ENCODE data around the gene NGRN. TPM values are rescaled to one million over a fixed set of nuclear protein-coding genes. Genes with fewer than 3 reads are reported as not detected.

The NGRN gene
- total RNA-seq, 1 donor from 2014 or later = 156 TPM

DNA sequence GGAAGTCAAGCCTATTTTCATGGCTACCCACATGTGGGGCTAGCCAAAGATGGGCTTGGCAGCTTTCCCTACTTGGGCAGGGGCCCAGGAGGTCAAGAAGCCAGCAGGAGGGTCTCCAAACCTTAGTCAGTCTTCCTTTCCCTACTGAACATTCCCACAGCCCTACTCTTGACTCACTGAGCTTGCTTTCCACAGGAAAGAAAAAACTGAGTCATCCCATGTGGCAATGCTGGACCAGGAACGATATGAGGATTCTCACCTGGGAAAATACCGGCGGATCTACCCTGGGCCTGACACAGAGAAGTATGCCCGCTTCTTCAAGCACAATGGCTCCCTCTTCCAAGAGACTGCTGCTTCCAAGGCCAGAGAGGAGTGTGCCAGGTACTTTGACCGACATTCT lies 3.7 kb upstream of the NGRN start:
- Mint-ChIP-seq H3K4me3 (ENCODE audit: unreplicated experiment) (no peak overlapping the region), H3K9me3 (ENCODE audit: unreplicated experiment) (peaks cover 5% of the 10 kb centered on the region), H3K27ac (ENCODE audit: unreplicated experiment) (no peak overlapping the region), H3K27me3 (ENCODE audit: unreplicated experiment) (peaks cover 4% of the 10 kb centered on the region), H3K36me3 (ENCODE audit: unreplicated experiment) (no peaks in the 10 kb centered on the region), H3K4me1 (ENCODE audit: low read depth, unreplicated experiment) (no peaks in the 10 kb centered on the region)
- TF ChIP-seq, protein P1, sequence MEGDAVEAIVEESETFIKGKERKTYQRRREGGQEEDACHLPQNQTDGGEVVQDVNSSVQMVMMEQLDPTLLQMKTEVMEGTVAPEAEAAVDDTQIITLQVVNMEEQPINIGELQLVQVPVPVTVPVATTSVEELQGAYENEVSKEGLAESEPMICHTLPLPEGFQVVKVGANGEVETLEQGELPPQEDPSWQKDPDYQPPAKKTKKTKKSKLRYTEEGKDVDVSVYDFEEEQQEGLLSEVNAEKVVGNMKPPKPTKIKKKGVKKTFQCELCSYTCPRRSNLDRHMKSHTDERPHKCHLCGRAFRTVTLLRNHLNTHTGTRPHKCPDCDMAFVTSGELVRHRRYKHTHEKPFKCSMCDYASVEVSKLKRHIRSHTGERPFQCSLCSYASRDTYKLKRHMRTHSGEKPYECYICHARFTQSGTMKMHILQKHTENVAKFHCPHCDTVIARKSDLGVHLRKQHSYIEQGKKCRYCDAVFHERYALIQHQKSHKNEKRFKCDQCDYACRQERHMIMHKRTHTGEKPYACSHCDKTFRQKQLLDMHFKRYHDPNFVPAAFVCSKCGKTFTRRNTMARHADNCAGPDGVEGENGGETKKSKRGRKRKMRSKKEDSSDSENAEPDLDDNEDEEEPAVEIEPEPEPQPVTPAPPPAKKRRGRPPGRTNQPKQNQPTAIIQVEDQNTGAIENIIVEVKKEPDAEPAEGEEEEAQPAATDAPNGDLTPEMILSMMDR (IDR thresholded peaks at IDR 0.05; ENCODE audit: partially characterized antibody, unreplicated experiment) = no peak
- DNase-seq = no peak

DNA sequence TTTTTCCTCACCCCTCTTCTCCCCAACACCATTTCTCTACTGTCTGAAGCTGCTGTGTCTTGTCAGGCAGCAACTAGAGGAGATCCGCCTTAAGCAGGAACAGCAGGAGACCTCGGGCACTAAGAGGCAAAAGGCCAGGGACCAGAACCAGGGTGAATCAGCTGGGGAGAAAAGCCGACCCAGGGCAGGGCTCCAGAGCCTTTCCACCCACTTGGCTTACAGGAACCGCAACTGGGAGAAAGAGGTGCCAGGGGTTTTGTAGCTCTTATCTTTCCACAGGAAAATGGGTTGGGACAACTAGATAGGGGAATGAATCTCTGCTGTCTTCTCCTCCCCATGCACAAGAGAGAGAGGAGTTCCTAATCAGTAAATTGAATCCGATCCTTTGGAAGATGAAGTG lies 3.0 kb upstream of the NGRN start:
- Mint-ChIP-seq H3K4me3 (ENCODE audit: unreplicated experiment) (no peak overlapping the region), H3K27ac (ENCODE audit: unreplicated experiment) (no peak overlapping the region), H3K4me1 (ENCODE audit: low read depth, unreplicated experiment) (peaks cover under 1% of the 10 kb centered on the region), H3K27me3 (ENCODE audit: unreplicated experiment) (peaks cover 5% of the 10 kb centered on the region), H3K9me3 (ENCODE audit: unreplicated experiment) (peaks cover 5% of the 10 kb centered on the region), H3K36me3 (ENCODE audit: unreplicated experiment) (no peaks in the 10 kb centered on the region)
- TF ChIP-seq, protein P1 (IDR thresholded peaks at IDR 0.05; ENCODE audit: partially characterized antibody, unreplicated experiment) = no peak
- no peak for DNase-seq

DNA sequence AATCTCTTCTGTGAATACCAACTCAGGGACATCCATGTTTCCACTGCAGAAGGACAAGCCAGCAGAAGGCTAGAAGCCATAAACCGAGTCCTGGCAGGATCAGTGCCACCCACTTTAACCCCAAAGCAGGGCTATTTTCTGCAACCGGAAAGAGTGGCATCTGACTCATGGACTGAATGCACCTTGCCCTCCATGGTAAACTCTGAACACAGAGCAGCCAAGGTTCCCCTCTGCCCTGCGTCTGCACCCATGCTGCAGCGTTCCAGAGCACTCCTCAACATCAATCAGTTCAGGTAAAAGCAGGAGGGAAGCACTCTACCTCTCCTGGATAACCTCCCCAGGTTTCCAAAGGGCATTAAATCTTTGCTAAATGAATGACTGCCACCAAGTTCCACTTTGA lies 801 bp upstream of the NGRN start:
- no peak for DNase-seq
- Mint-ChIP-seq H3K4me1 (ENCODE audit: low read depth, unreplicated experiment) (peaks cover 11% of the 10 kb centered on the region), H3K27me3 (ENCODE audit: unreplicated experiment) (peaks cover 5% of the 10 kb centered on the region), H3K36me3 (ENCODE audit: unreplicated experiment) (no peaks in the 10 kb centered on the region), H3K4me3 (ENCODE audit: unreplicated experiment) (peak overlapping the region; percentile 99), H3K27ac (ENCODE audit: unreplicated experiment) (peak overlapping the region; percentile 98), H3K9me3 (ENCODE audit: unreplicated experiment) (peaks cover 5% of the 10 kb centered on the region)
- TF ChIP-seq, protein P1 (IDR thresholded peaks at IDR 0.05; ENCODE audit: partially characterized antibody, unreplicated experiment) = no peak

DNA sequence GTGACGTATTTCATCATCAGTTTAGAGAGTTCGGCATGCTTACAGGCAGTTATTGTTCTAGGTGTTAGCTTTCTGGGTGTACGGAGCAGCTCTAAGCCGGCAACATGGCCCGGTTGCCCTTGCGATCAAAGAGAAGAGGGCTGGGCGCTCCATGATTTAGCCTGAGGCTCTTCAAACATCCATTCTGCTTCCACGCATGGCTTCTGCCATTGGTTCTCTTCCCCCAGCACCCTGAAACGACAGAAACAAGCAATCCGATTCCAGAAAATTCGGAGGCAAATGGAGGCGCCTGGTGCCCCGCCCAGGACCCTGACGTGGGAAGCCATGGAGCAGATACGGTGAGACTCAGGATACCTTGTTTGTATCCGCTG lies 574 bp downstream of the NGRN start:
- no peaks in the 10 kb centered on the region for H3K36me3 Mint-ChIP-seq (ENCODE audit: unreplicated experiment)
- TF ChIP-seq, protein P1 (IDR thresholded peaks at IDR 0.05; ENCODE audit: partially characterized antibody, unreplicated experiment) = no peak
- H3K27me3 Mint-ChIP-seq (ENCODE audit: unreplicated experiment) = peaks cover 5% of the 10 kb centered on the region
- peak overlapping the region; percentile 99 for H3K4me3 Mint-ChIP-seq (ENCODE audit: unreplicated experiment)
- peaks cover 5% of the 10 kb centered on the region for H3K9me3 Mint-ChIP-seq (ENCODE audit: unreplicated experiment)
- peaks cover 13% of the 10 kb centered on the region for H3K4me1 Mint-ChIP-seq (ENCODE audit: low read depth, unreplicated experiment)
- peak overlapping the region; percentile 98 for H3K27ac Mint-ChIP-seq (ENCODE audit: unreplicated experiment)
- DNase-seq = peak; percentile 54

DNA sequence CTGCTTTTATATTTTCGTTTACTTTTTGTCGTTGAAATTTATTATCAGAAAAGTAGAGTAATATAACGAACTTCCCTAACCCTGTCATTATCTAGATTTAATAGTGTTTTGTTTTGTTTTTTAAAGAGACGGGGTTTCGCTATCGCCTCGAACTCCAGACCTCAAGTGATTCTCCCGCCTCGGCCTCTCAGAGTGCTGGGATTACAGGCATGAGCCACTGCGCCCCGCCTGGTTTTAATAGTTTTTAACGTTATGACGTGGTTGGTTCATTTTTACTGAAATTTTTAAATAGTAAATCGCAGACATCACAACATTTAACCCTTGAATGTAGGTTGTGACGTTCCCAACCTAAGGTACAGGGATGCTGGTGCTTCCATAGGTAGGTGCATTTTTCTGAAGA lies 1.0 kb downstream of the NGRN start:
- no peak for DNase-seq
- Mint-ChIP-seq H3K27ac (ENCODE audit: unreplicated experiment) (peak overlapping the region; percentile 98), H3K9me3 (ENCODE audit: unreplicated experiment) (peaks cover 5% of the 10 kb centered on the region), H3K36me3 (ENCODE audit: unreplicated experiment) (no peaks in the 10 kb centered on the region), H3K4me1 (ENCODE audit: low read depth, unreplicated experiment) (peaks cover 13% of the 10 kb centered on the region), H3K27me3 (ENCODE audit: unreplicated experiment) (peaks cover 5% of the 10 kb centered on the region), H3K4me3 (ENCODE audit: unreplicated experiment) (peak overlapping the region; percentile 99)
- TF ChIP-seq, protein P1 (IDR thresholded peaks at IDR 0.05; ENCODE audit: partially characterized antibody, unreplicated experiment) = no peak

Measured in glutamatergic neuron (in vitro differentiated cells).